HTERT RPE-1 (cell line): ENCODE data around the gene CALY.

Experiments used
- in situ Hi-C: fragments of 300-500 bp; cut with MboI; formaldehyde crosslinking; loops from 4 replicates; pipeline ENCODE4 v1.14.3; 2020; ENCODE audit warnings: low sequenced_read_pairs

Gene CALY

GRCh38 chr10:133294189-133294588, 42.5 kb downstream of the CALY start:
- in situ Hi-C loops = no loop called here

GRCh38 chr10:133293810-133294119, 42.9 kb downstream of the CALY start:
- in situ Hi-C loops = no loop called here

GRCh38 chr10:133292919-133293809, 43.5 kb downstream of the CALY start:
- in situ Hi-C loops = no loop called here

- in situ Hi-C loops = no loop called here
These were observed 46.9 kb downstream of the CALY start for GRCh38 chr10:133289761-133290160.

- in situ Hi-C loops = no loop called here
These were observed 48.7 kb downstream of the CALY start for GRCh38 chr10:133287832-133288500.

GRCh38 chr10:133286366-133286765, 50.3 kb downstream of the CALY start:
- in situ Hi-C loops = no loop called here

GRCh38 chr10:133285217-133285616, 51.5 kb downstream of the CALY start:
- in situ Hi-C loops = no loop called here

GRCh38 chr10:133283931-133284330, 52.8 kb downstream of the CALY start:
- in situ Hi-C loops = no loop called here

GRCh38 chr10:133282846-133283390, 53.8 kb downstream of the CALY start:
- in situ Hi-C loops = no loop called here

GRCh38 chr10:133281628-133282372, 54.9 kb downstream of the CALY start:
- in situ Hi-C loops = no loop called here

GRCh38 chr10:133281084-133281483, 55.6 kb downstream of the CALY start:
- in situ Hi-C loops = no loop called here

GRCh38 chr10:133280391-133281059, 56.2 kb downstream of the CALY start:
- in situ Hi-C loops = no loop called here

- in situ Hi-C loops = no loop called here
These were observed 57.1 kb downstream of the CALY start for GRCh38 chr10:133279326-133280226.

- in situ Hi-C loops = no loop called here
These were observed 58.0 kb downstream of the CALY start for GRCh38 chr10:133278577-133279265.

- in situ Hi-C loops = no loop called here
These were observed 58.6 kb downstream of the CALY start for GRCh38 chr10:133277993-133278576.

- in situ Hi-C loops = no loop called here
These were observed 59.3 kb downstream of the CALY start for GRCh38 chr10:133277277-133277992.

- in situ Hi-C loops = no loop called here
These were observed 60.1 kb downstream of the CALY start, which contains the start of gene ADAM8 for GRCh38 chr10:133276435-133277201. Gene ADAM8 (minus strand): TSS chr10:133276868. CDS start chr10:133276817, 51 bp downstream.
